Measurements from ENCODE around the gene SV2B. TPM values are rescaled to one million over a fixed set of nuclear protein-coding genes. Genes with fewer than 3 reads are reported as not detected.

The SV2B gene
- total and polyA plus RNA-seq, 2 donors (not counting 3 experiments of a cell fraction or from before 2014, with no cell fraction given), result not detected

- Histone ChIP-seq H3K4me3 (replicated peaks in 1 of 3; ENCODE audit: insufficient read depth in 1 of 3, low read depth in 1 of 3, low read length in 3 of 3) (no peak overlapping the region), H3K79me2 (ENCODE audit: control insufficient read depth, insufficient read depth, low read length) (no peaks in the 10 kb centered on the region), H3K9ac (replicated peaks; ENCODE audit: extremely low read depth, insufficient read depth, low read length) (no peak overlapping the region), H3K36me3 (ENCODE audit: control insufficient read depth in 2 of 2, extremely low read depth in 1 of 2, insufficient read depth in 2 of 2, low read length in 2 of 2) (no peaks in the 10 kb centered on the region), H2AFZ (ENCODE audit: low read depth, low read length) (no peak overlapping the region), H3K27ac (ENCODE audit: insufficient read depth, low read depth, low read length) (no peak overlapping the region), H3K4me2 (ENCODE audit: insufficient read depth, low read length) (no peak overlapping the region), H3K9me1 (replicated peaks; ENCODE audit: control insufficient read depth, extremely low read depth, insufficient read depth, low read length) (no peaks in the 10 kb centered on the region), H3K4me1 (ENCODE audit: control insufficient read depth, extremely low read depth, insufficient read depth, low read length) (no peaks in the 10 kb centered on the region), H4K20me1 (replicated peaks; ENCODE audit: control insufficient read depth, extremely low read depth, insufficient read depth, low read length) (no peaks in the 10 kb centered on the region), H3K27me3 (ENCODE audit: control insufficient read depth in 2 of 2, insufficient read depth in 2 of 2, low read length in 2 of 2) (no peaks in the 10 kb centered on the region), H3K9me3 (replicated peaks; ENCODE audit: control insufficient read depth, insufficient read depth, low read length) (no peaks in the 10 kb centered on the region)
- dilution Hi-C loops (cut with MboI; ENCODE audit: extremely low pct_ligation_motif_present, low sequenced_read_pairs), result no loop called here
- FAIRE-seq (no peak), DNase-seq (ENCODE audit: low read depth, low spot score) (no peak)
- TF ChIP-seq CTCF (IDR thresholded peaks at IDR 0.05; ENCODE audit: extremely low read depth in 1 of 2, insufficient read depth in 1 of 2, low read depth in 1 of 2, low read length in 2 of 2), result no peak
- TF ChIP-seq POLR2A (IDR thresholded peaks at IDR 0.05; ENCODE audit: low read depth, low read length), result no peak
- no peak for TF ChIP-seq POLR2AphosphoS5 (IDR thresholded peaks at IDR 0.05; ENCODE audit: insufficient read depth, low read depth, low read length)
- TF ChIP-seq EZH2 (IDR thresholded peaks at IDR 0.05; ENCODE audit: borderline replicate concordance, low read depth, low read length, severe bottlenecking), result no peak
- no peak for TF ChIP-seq MAX (IDR thresholded peaks at IDR 0.05; ENCODE audit: insufficient read depth, insufficient read length)
- no peak for TF ChIP-seq MYC (IDR thresholded peaks at IDR 0.05; ENCODE audit: low read depth, low read length)
- TF ChIP-seq JUN (IDR thresholded peaks at IDR 0.05; ENCODE audit: borderline replicate concordance, insufficient read depth, insufficient read length, low read depth), result no peak
- TF ChIP-seq GATA2 (IDR thresholded peaks at IDR 0.05; ENCODE audit: insufficient read depth, insufficient read length, low read depth, low read length), result no peak
- TF ChIP-seq FOS (IDR thresholded peaks at IDR 0.05; ENCODE audit: borderline replicate concordance, insufficient read depth, low read length), result no peak
- BruUV-seq (replicated peaks), result no TSS peak
- intact Hi-C loops (cut with micrococcal nuclease), result no loop called here
- CTCF ChIA-PET, result no interaction called here
- POLR2A ChIA-PET, result no interaction called here
Measured at GRCh38 chr15:91278951-91279350, 178.9 kb downstream of the SV2B start.
